Psoas muscle (tissue), 8 donors: ENCODE data around the gene GABRB1. TPM values are rescaled to one million over a fixed set of nuclear protein-coding genes. Genes with fewer than 3 reads are reported as not detected.

Experiments used
- ATAC-seq, 4 donors: fragments of 200-7000 bp; cut with Tn5 transposase; one replicate each; pipeline ENCODE4 v1.9.1; 2020; ENCODE audit warnings: moderate library complexity in 3 of 4, mild to moderate bottlenecking in 2 of 4
- DNase-seq, 2 donors: peaks; one replicate each; pipeline ENCODE4 v3.0.0-alpha.2; 2020
- H3K27ac ChIP-seq: fragments of 200-600 bp; one replicate; pipeline ENCODE4 v1.8.0; 2022
- H3K27me3 ChIP-seq, 3 donors: fragments of 200-600 bp in 1 of 3; one replicate each; pipeline versions ENCODE4 v1.6.1 to v1.8.0; 2013 to 2022; ENCODE audit warnings: low read length in 2 of 3, mild to moderate bottlenecking in 2 of 3, moderate library complexity in 1 of 3; ENCODE audit not compliant: insufficient read depth in 3 of 3
- H3K36me3 ChIP-seq, 2 donors: fragments of 200-600 bp in 1 of 2; one replicate each; pipeline versions ENCODE4 v1.6.1 to v1.8.0; 2013 to 2022; ENCODE audit warnings: low read depth in 1 of 2, mild to moderate bottlenecking in 1 of 2, moderate library complexity in 1 of 2; ENCODE audit not compliant: insufficient read depth in 1 of 2
- H3K4me1 ChIP-seq: fragments of 200-600 bp; one replicate; pipeline ENCODE4 v1.8.0; 2022
- H3K4me3 ChIP-seq: fragments of 200-600 bp; one replicate; pipeline ENCODE4 v1.8.0; 2022; ENCODE audit warnings: mild to moderate bottlenecking
- H3K9me3 ChIP-seq: fragments of 200-600 bp; one replicate; pipeline ENCODE4 v1.8.0; 2022
- CTCF ChIP-seq: fragments of 200-600 bp; IDR thresholded peaks from one replicate; pipeline ENCODE4 v1.8.0; 2022; ENCODE audit warnings: antibody characterized with exemption
- WGBS, 3 donors: extraction: QIAGEN DNeasy Blood & Tissue Kit; methylation state at CpG; one replicate each; pipeline versions ENCODE4 v1.1.6 to v1.1.7; 2013; 5-methylcytosine and 5-hydroxymethylcytosine counted together
- intact Hi-C, 2 donors: fragments of 100-400 bp; cut with DNase I; formaldehyde crosslinking; loops; one replicate each; pipeline versions ENCODE4 v1.11.0 to v1.14.2; 2022
- polyA plus RNA-seq, 3 donors: library from polyadenylated mRNA; stranded (reverse); fragments of 200-250 nt; gene quantifications; one replicate each; pipeline ENCODE4 v1.2.3, GENCODE V29; 2013
- total RNA-seq, 4 donors: library from RNA; stranded (reverse); fragmentation: NEBNext Ultra II Directional in 2 of 4; extraction: Animal tissue kit (Norgen Biotek cat#: 25700) in 2 of 4; gene quantifications; one replicate each; pipeline versions ENCODE4 v1.2.1 to v1.2.4, GENCODE V29; 2021 to 2023
- donor health status: healthy with polysubstance abuse.
- donor health status: DM: no; HTN: no; CAD: no; lungs with moderate emphysema.
- donor health status: Bipolar disorder and iron deficiency.
- donor health status: healthy.
- donor health status: DM: yes; HTN: yes; CAD: no.
- donor health status: DM: no; HTN: no; CAD: no.
- donor health status: DM: no; HTN: no; CAD: no.
- donor health status: DM: yes; HTN: yes; CAD: no.

GABRB1 gene
- total and polyA plus RNA-seq, 7 donors: not detected

GRCh38 chr4:47315346-47315745 is 284.0 kb downstream of the GABRB1 start:
- no peak overlapping the region for H3K27ac ChIP-seq
- intact Hi-C loops: no loop called here
- H3K36me3 ChIP-seq: no peaks in the 10 kb centered on the region
- ATAC-seq: no peak
- H3K9me3 ChIP-seq: no peaks in the 10 kb centered on the region
- H3K27me3 ChIP-seq: no peaks in the 10 kb centered on the region
- TF ChIP-seq CTCF: no peak
- DNase-seq: no peak
- H3K4me3 ChIP-seq: no peak overlapping the region
- no peaks in the 10 kb centered on the region for H3K4me1 ChIP-seq

GRCh38 chr4:47326025-47326424 is 294.7 kb downstream of the GABRB1 start:
- Histone ChIP-seq H3K4me1 (no peaks in the 10 kb centered on the region), H3K9me3 (no peaks in the 10 kb centered on the region), H3K36me3 (no peaks in the 10 kb centered on the region), H3K27me3 (no peaks in the 10 kb centered on the region), H3K27ac (no peak overlapping the region), H3K4me3 (no peak overlapping the region)
- no peak for TF ChIP-seq CTCF
- WGBS, 3 donors: 77 to 80% (median 79%) methylated on average over 3 of the region's 3 CpGs
- ATAC-seq (no peak), DNase-seq (no peak)
- intact Hi-C loops: no loop called here

GRCh38 chr4:47330866-47331265 is 299.5 kb downstream of the GABRB1 start:
- DNase-seq (no peak), ATAC-seq (no peak)
- intact Hi-C loops: no loop called here
- Histone ChIP-seq H3K27ac (no peak overlapping the region), H3K4me1 (no peaks in the 10 kb centered on the region), H3K4me3 (no peak overlapping the region), H3K36me3 (no peaks in the 10 kb centered on the region), H3K9me3 (no peaks in the 10 kb centered on the region), H3K27me3 (no peaks in the 10 kb centered on the region)
- no peak for TF ChIP-seq CTCF

- DNase-seq (no peak), ATAC-seq (no peak)
- WGBS, 3 donors: 64 to 67% (median 65%) methylated on average over 3 of the region's 3 CpGs
- no peak overlapping the region for H3K4me3 ChIP-seq
- intact Hi-C loops: no loop called here
- no peaks in the 10 kb centered on the region for H3K27me3 ChIP-seq
- no peak for TF ChIP-seq CTCF
- no peaks in the 10 kb centered on the region for H3K9me3 ChIP-seq
- no peaks in the 10 kb centered on the region for H3K36me3 ChIP-seq
- H3K4me1 ChIP-seq: no peaks in the 10 kb centered on the region
- no peak overlapping the region for H3K27ac ChIP-seq
Measured at GRCh38 chr4:47334652-47335051, 303.3 kb downstream of the GABRB1 start.

GRCh38 chr4:47337893-47338292 is 306.5 kb downstream of the GABRB1 start:
- Histone ChIP-seq H3K36me3 (no peaks in the 10 kb centered on the region), H3K27ac (no peak overlapping the region), H3K4me1 (no peaks in the 10 kb centered on the region), H3K4me3 (no peak overlapping the region), H3K9me3 (no peaks in the 10 kb centered on the region), H3K27me3 (no peaks in the 10 kb centered on the region)
- WGBS, 3 donors: 79 to 89% (median 83%) methylated on average over 2 of the region's 2 CpGs
- ATAC-seq (no peak), DNase-seq (no peak)
- no peak for TF ChIP-seq CTCF
- intact Hi-C loops: no loop called here
